Upper lobe of left lung (tissue), 6 donors: ENCODE results near the gene NAB2. TPM values are rescaled to one million over a fixed set of nuclear protein-coding genes. Genes with fewer than 3 reads are reported as not detected.
"Not testable (repeated sequence)": the region's sequence is repeated elsewhere in the genome, so short reads cannot be mapped to it uniquely, and the experiment has no call there.

Source experiments
- ATAC-seq, 2 donors: fragments of 200-7000 bp; cut with Tn5 transposase; one replicate each; pipeline ENCODE4 v1.9.1; 2022; ENCODE audit warnings: mild to moderate bottlenecking in 2 of 2, moderate library complexity in 2 of 2; ENCODE audit not compliant: low FRiP score in 2 of 2
- DNase-seq, 2 donors: peaks; one replicate each; pipeline ENCODE4 v3.0.0-alpha.2; 2019 to 2020
- H3K27ac ChIP-seq, 4 donors: fragments of 200-600 bp; sonication (generic); one replicate each; pipeline ENCODE4 v1.5.1; 2016 to 2019
- H3K27me3 ChIP-seq, 4 donors: fragments of 200-600 bp; sonication (generic); one replicate each; pipeline ENCODE4 v1.5.1; 2017 to 2019
- H3K36me3 ChIP-seq, 4 donors: fragments of 200-600 bp; sonication (generic); one replicate each; pipeline ENCODE4 v1.5.1; 2016 to 2019
- H3K4me1 ChIP-seq, 4 donors: fragments of 200-600 bp; sonication (generic); one replicate each; pipeline ENCODE4 v1.5.1; 2018 to 2019
- H3K4me3 ChIP-seq, 4 donors: fragments of 200-600 bp; sonication (generic); one replicate each; pipeline ENCODE4 v1.5.1; 2017 to 2019; ENCODE audit warnings: mild to moderate bottlenecking in 2 of 4, moderate library complexity in 1 of 4
- H3K9me3 ChIP-seq, 4 donors: fragments of 200-600 bp; sonication (generic); one replicate each; pipeline ENCODE4 v1.5.1; 2018 to 2019
- EP300 ChIP-seq, 4 donors: sonication (generic); formaldehyde crosslinking; IDR thresholded peaks; one replicate each; pipeline ENCODE4 v1.5.1; 2017; ENCODE audit warnings: antibody characterized with exemption in 4 of 4, control low read depth in 2 of 4
- POLR2A ChIP-seq, 4 donors: fragments of 450-650 bp; IDR thresholded peaks; one replicate each; pipeline ENCODE4 v1.5.1; 2016 to 2017; ENCODE audit warnings: antibody characterized with exemption in 4 of 4, mild to moderate bottlenecking in 2 of 4
- POLR2AphosphoS5 ChIP-seq, 2 donors: sonication (generic); formaldehyde crosslinking; IDR thresholded peaks; one replicate each; pipeline ENCODE4 v1.5.1; 2017; ENCODE audit warnings: antibody characterized with exemption in 2 of 2
- WGBS, 2 donors: methylation state at CpG; one replicate each; pipeline ENCODE4 v1.1.5; 2017 to 2018; 5-methylcytosine and 5-hydroxymethylcytosine counted together
- total RNA-seq, 6 donors: library from RNA; depleted of rRNA in 4 of 6; stranded (reverse); fragments of >200 nt in 4 of 6; gene quantifications; one replicate each; pipeline versions ENCODE4 v1.1.0 to v1.2.1, GENCODE V29; 2016 to 2021
- TF ChIP-seq, protein P1 (sequence below), 6 experiments: fragments of 450-650 bp in 4 of 6; fragments of 200-600 bp in 2 of 6; sonication (generic) in 2 of 6; IDR thresholded peaks; one replicate each; pipeline ENCODE4 v1.5.1; 2016 to 2019; ENCODE audit warnings: antibody characterized with exemption in 6 of 6
- donor health status: DM: no; HTN: no; CAD: no; lungs with moderate emphysema.
- donor health status: DM: no; HTN: yes; CAD: no; lungs with severe emphysema.

Gene NAB2
- total RNA-seq, 6 donors from 2014 or later, result 18.1 to 64.9 (median 31.5) TPM

- ATAC-seq, result no peak
- H3K27me3 ChIP-seq, result no peaks in the 10 kb centered on the region
- 88 to 93% methylated on average over 1 of the region's 1 CpG for WGBS, 2 donors
- H3K36me3 ChIP-seq, result no peaks in the 10 kb centered on the region
- no peak overlapping the region for H3K27ac ChIP-seq
- DNase-seq, result no peak
- H3K4me3 ChIP-seq, result no peak overlapping the region
- H3K9me3 ChIP-seq, result no peaks in the 10 kb centered on the region
- TF ChIP-seq, protein P1, sequence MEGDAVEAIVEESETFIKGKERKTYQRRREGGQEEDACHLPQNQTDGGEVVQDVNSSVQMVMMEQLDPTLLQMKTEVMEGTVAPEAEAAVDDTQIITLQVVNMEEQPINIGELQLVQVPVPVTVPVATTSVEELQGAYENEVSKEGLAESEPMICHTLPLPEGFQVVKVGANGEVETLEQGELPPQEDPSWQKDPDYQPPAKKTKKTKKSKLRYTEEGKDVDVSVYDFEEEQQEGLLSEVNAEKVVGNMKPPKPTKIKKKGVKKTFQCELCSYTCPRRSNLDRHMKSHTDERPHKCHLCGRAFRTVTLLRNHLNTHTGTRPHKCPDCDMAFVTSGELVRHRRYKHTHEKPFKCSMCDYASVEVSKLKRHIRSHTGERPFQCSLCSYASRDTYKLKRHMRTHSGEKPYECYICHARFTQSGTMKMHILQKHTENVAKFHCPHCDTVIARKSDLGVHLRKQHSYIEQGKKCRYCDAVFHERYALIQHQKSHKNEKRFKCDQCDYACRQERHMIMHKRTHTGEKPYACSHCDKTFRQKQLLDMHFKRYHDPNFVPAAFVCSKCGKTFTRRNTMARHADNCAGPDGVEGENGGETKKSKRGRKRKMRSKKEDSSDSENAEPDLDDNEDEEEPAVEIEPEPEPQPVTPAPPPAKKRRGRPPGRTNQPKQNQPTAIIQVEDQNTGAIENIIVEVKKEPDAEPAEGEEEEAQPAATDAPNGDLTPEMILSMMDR (IDR thresholded peaks at IDR 0.05), result no peak
- TF ChIP-seq EP300 (IDR thresholded peaks at IDR 0.05) (no peak), POLR2A (IDR thresholded peaks at IDR 0.05) (no peak), POLR2AphosphoS5 (IDR thresholded peaks at IDR 0.05) (no peak)
- peaks cover 0 to 11% (median 6%) of the 10 kb centered on the region in 4 donors for H3K4me1 ChIP-seq
Observed at GRCh38 chr12:57048423-57049118, 40.3 kb upstream of the NAB2 start.

GRCh38 chr12:57049119-57049446 is 39.8 kb upstream of the NAB2 start:
- Histone ChIP-seq H3K36me3 (no peaks in the 10 kb centered on the region), H3K9me3 (no peaks in the 10 kb centered on the region), H3K27me3 (no peaks in the 10 kb centered on the region), H3K4me1 (peaks cover 0 to 11% (median 6%) of the 10 kb centered on the region in 4 donors), H3K4me3 (no peak overlapping the region), H3K27ac (no peak overlapping the region)
- WGBS, 2 donors, result 58 to 69% methylated on average over 4 of the region's 4 CpGs
- no peak for TF ChIP-seq EP300 (IDR thresholded peaks at IDR 0.05)
- TF ChIP-seq POLR2AphosphoS5 (IDR thresholded peaks at IDR 0.05), result no peak
- TF ChIP-seq, protein P1 (IDR thresholded peaks at IDR 0.05), result no peak
- TF ChIP-seq POLR2A (IDR thresholded peaks at IDR 0.05), result no peak
- no peak for DNase-seq
- no peak for ATAC-seq

DNA sequence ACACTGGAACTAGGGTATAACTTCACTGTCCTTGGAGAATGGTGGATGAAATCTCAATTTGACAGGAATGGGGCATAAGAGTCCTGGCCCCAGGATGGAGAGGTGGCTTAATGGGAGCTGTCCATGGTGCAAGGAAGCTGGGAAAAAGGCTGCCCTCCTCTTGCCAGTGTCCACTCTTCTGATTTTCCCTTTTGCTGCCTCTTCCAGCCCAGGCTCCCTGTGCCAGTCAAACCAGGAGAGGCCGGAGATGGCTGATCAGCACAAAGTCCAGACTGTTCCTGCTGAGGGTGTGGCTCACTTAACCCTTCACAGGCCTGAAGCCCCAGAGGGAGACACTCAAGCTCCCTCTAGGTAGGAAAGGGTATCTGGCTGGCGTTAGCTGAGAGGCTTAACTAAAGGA is 39.0 kb upstream of the NAB2 start, which contains the start of gene MYO1A:
Gene MYO1A, minus strand, starts transcription at position 240 of the 400 bp plus-strand sequence. CDS start 1,806 bp downstream, outside the sequence.
- Histone ChIP-seq H3K4me3 (no peak within 1 kb of the TSS), H3K27ac (no peak within 1 kb of the TSS), H3K4me1 (peaks cover 0 to 11% (median 6%) of the 10 kb centered on the region in 4 donors), H3K27me3 (no peaks in the 10 kb centered on the region), H3K9me3 (no peaks in the 10 kb centered on the region), H3K36me3 (no peaks in the 10 kb centered on the region)
- TF ChIP-seq, protein P1 (IDR thresholded peaks at IDR 0.05), result no peak
- TF ChIP-seq EP300 (IDR thresholded peaks at IDR 0.05) (no peak), POLR2AphosphoS5 (IDR thresholded peaks at IDR 0.05) (no peak), POLR2A (IDR thresholded peaks at IDR 0.05) (no peak)
- ATAC-seq (no peak), DNase-seq (no peak)
- WGBS, 2 donors, result 58 to 64% methylated on average over 1 to 2 of the region's 2 CpGs

DNA sequence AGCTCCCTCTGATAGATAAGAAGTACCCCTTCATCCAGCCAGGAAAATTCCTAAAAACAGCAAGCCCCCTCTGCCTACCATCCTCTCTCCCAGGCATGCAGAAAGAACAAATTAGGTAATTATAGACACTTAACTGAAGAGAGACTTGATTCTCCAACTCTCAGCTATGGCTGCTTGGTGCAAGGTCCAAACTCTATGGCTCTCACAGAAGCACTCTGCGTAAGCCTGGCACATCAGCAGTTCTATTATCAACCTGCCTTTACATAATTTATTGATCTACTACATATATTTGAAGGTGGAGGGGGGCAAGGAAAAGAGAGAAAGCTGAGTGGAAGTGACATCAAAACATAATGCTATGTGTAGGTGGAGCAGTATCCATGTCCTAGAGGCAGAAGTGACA is 37.9 kb upstream of the NAB2 start:
- Histone ChIP-seq H3K27ac (no peak overlapping the region), H3K36me3 (no peaks in the 10 kb centered on the region), H3K4me1 (peaks cover 0 to 13% (median 6%) of the 10 kb centered on the region in 4 donors), H3K4me3 (no peak overlapping the region), H3K27me3 (no peaks in the 10 kb centered on the region), H3K9me3 (no peaks in the 10 kb centered on the region)
- TF ChIP-seq POLR2AphosphoS5 (IDR thresholded peaks at IDR 0.05) (no peak), EP300 (IDR thresholded peaks at IDR 0.05) (no peak), POLR2A (IDR thresholded peaks at IDR 0.05) (no peak)
- TF ChIP-seq, protein P1 (IDR thresholded peaks at IDR 0.05), result no peak
- ATAC-seq (no peak), DNase-seq (no peak)
- WGBS, 2 donors, result 90 to 100% methylated on average over 1 of the region's 1 CpG

GRCh38 chr12:57053146-57053545 is 35.8 kb upstream of the NAB2 start:
- ATAC-seq, H3K27me3 ChIP-seq, H3K4me1 ChIP-seq, H3K9me3 ChIP-seq, H3K27ac ChIP-seq, DNase-seq, H3K36me3 ChIP-seq, H3K4me3 ChIP-seq: not testable (repeated sequence)
- WGBS, 2 donors, result 96 to 100% methylated on average over 4 of the region's 4 CpGs

DNA sequence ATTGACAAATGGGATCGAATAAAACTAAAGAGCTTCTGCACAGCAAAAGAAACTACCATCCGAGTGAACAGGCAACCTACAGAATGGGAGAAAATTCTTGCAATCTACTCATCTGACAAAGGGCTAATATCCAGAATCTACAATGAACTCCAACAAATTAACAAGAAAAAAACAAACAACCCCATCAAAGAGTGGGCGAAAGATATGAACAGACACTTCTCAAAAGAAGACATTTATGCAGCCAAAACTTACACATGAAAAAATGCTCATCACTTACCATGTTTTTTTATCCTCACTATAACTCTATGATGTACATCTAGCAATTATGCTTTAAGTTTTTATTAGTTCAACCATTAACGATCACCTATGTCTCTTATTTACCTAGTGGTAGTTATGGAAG is 35.0 kb upstream of the NAB2 start:
- DNase-seq, H3K36me3 ChIP-seq, H3K9me3 ChIP-seq, H3K4me3 ChIP-seq, H3K27me3 ChIP-seq, H3K27ac ChIP-seq, ATAC-seq, H3K4me1 ChIP-seq: not testable (repeated sequence)
- 95 to 97% methylated on average over 4 of the region's 4 CpGs for WGBS, 2 donors
